ENCODE measurements around the gene BDKRB2.

GRCh38 chr14:96165493-96166436, 38.9 kb upstream of the BDKRB2 start:
- TF ChIP-seq FOXA1 (IDR thresholded peaks at IDR 0.05) (no peak), TARDBP (IDR thresholded peaks at IDR 0.05) (no peak), SP1 (IDR thresholded peaks at IDR 0.05) (no peak), SUZ12 (IDR thresholded peaks at IDR 0.05) (no peak), HDGF (IDR thresholded peaks at IDR 0.05; ENCODE audit: borderline replicate concordance) (no peak), ARNT (IDR thresholded peaks at IDR 0.05) (no peak), FOXK2 (IDR thresholded peaks at IDR 0.05) (no peak), FOXM1 (IDR thresholded peaks at IDR 0.05; ENCODE audit: borderline replicate concordance) (no peak)

All from HEK293T (cell line).